Small intestine (tissue), 7 donors: ENCODE data around the gene GAREM1. TPM values are rescaled to one million over a fixed set of nuclear protein-coding genes. Genes with fewer than 3 reads are reported as not detected.

Experiments used
- DNase-seq, 2 donors: peaks; one replicate each; pipeline versions ENCODE4 v3.0.0 to v3.0.0-alpha.2; 2013
- FAIRE-seq: peaks from 2 replicates; lab custom pipeline; 2012; peaks lifted over from hg19 to GRCh38; lab: Jason Lieb, UNC
- H3K27ac ChIP-seq, 3 donors: one replicate each; pipeline ENCODE4 v1.5.1; 2013; ENCODE audit warnings: low read length in 2 of 3, mild to moderate bottlenecking in 2 of 3, control low read depth in 1 of 3, inconsistent platforms in 1 of 3, low read depth in 1 of 3, moderate library complexity in 1 of 3
- H3K27me3 ChIP-seq, 3 donors: one replicate each; pipeline ENCODE4 v1.6.1; 2013; ENCODE audit warnings: low read length in 3 of 3, inconsistent platforms in 1 of 3; ENCODE audit not compliant: control insufficient read depth in 3 of 3, insufficient read depth in 3 of 3
- H3K36me3 ChIP-seq, 3 donors: one replicate each; pipeline ENCODE4 v1.6.1; 2013; ENCODE audit warnings: low read length in 3 of 3, inconsistent platforms in 1 of 3, low read depth in 1 of 3, mild to moderate bottlenecking in 1 of 3, moderate library complexity in 1 of 3; ENCODE audit not compliant: control insufficient read depth in 3 of 3, insufficient read depth in 2 of 3
- H3K4me1 ChIP-seq, 3 donors: one replicate each; pipeline ENCODE4 v1.6.1; 2013; ENCODE audit warnings: low read length in 2 of 3, inconsistent platforms in 1 of 3, low read depth in 1 of 3, mild to moderate bottlenecking in 1 of 3, moderate library complexity in 1 of 3; ENCODE audit not compliant: control insufficient read depth in 3 of 3, insufficient read depth in 2 of 3
- H3K4me3 ChIP-seq, 3 donors: one replicate each; pipeline ENCODE4 v1.5.1; 2013; ENCODE audit warnings: low read length in 3 of 3, control low read depth in 1 of 3, inconsistent platforms in 1 of 3, low read depth in 1 of 3, mild to moderate bottlenecking in 1 of 3, moderate library complexity in 1 of 3
- H3K9me3 ChIP-seq, 2 donors: one replicate each; pipeline ENCODE4 v1.6.1; 2013; ENCODE audit warnings: low read depth in 1 of 2, low read length in 1 of 2; ENCODE audit not compliant: control insufficient read depth in 2 of 2, insufficient read depth in 1 of 2
- WGBS, 3 donors: extraction: QIAGEN DNeasy Blood & Tissue Kit; methylation state at CpG; one replicate each; pipeline ENCODE4 v1.1.7; 2013; 5-methylcytosine and 5-hydroxymethylcytosine counted together
- polyA plus RNA-seq, 4 donors: library from polyadenylated mRNA; stranded (reverse) in 3 of 4; unstranded in 1 of 4; fragments of 200-250 nt in 3 of 4; fragments of 120-200 nt in 1 of 4; gene quantifications; one replicate each; pipeline versions ENCODE4 v1.2.1 to v1.2.3, GENCODE V29; 2013
- donor health status: healthy with polysubstance abuse.
- donor health status: control.
- donor health status: control.
- donor health status: Bipolar disorder and iron deficiency.
- donor health status: healthy.

Gene GAREM1
- polyA plus RNA-seq, 4 donors = 1.9 to 12.8 (median 4.0) TPM

DNA sequence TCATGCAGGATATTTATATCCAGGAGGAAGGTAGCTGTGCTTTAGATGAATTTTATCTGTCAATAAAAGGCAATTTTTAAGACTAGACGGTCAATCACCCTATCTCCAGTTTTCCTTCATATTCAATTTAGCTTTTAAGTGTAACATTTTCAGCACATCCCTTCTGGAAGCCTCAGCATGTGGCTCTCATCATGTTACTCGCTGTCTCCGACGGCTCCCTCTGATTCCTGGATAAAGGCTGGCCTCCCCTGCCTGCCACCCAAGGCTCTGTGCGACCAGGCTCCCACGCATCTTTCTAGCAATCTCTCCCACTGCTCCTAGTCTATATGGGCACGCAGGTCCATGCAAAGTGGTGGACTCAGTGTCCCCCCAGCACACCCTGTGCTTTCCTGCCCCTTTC is 196.4 kb downstream of the GAREM1 start:
- no peaks in the 10 kb centered on the region for H3K9me3 ChIP-seq
- peaks cover 4 to 37% (median 10%) of the 10 kb centered on the region in 3 donors for H3K4me1 ChIP-seq
- no peak overlapping the region for H3K4me3 ChIP-seq
- peaks cover 0 to 5% (median 0%) of the 10 kb centered on the region in 3 donors for H3K36me3 ChIP-seq
- WGBS, 3 donors = 88 to 93% (median 88%) methylated on average over 7 of the region's 7 CpGs
- no peak for DNase-seq
- peaks cover 0 to 3% (median 0%) of the 10 kb centered on the region in 3 donors for H3K27me3 ChIP-seq
- no peak overlapping the region for H3K27ac ChIP-seq
- FAIRE-seq = no peak

GRCh38 chr18:32271672-32272208 is 198.9 kb downstream of the GAREM1 start:
- Histone ChIP-seq H3K4me1 (peaks cover 2 to 13% (median 5%) of the 10 kb centered on the region in 3 donors), H3K27me3 (peaks cover 0 to 3% (median 0%) of the 10 kb centered on the region in 3 donors), H3K4me3 (no peak overlapping the region), H3K36me3 (peaks cover 0 to 17% (median 0%) of the 10 kb centered on the region in 3 donors), H3K9me3 (no peaks in the 10 kb centered on the region), H3K27ac (no peak overlapping the region)
- peak; percentile 49 to 54 for DNase-seq
- 18 to 51% (median 31%) methylated on average over 5 of the region's 5 CpGs for WGBS, 3 donors
- no peak for FAIRE-seq

GRCh38 chr18:32270341-32270740 is 200.3 kb downstream of the GAREM1 start:
- no peak overlapping the region for H3K27ac ChIP-seq
- FAIRE-seq (no peak), DNase-seq (no peak)
- H3K4me3 ChIP-seq = no peak overlapping the region
- WGBS, 3 donors = 88 to 96% (median 93%) methylated on average over 8 of the region's 8 CpGs
- no peaks in the 10 kb centered on the region for H3K9me3 ChIP-seq
- H3K4me1 ChIP-seq = peaks cover 0 to 4% (median 2%) of the 10 kb centered on the region in 3 donors
- H3K27me3 ChIP-seq = peaks cover 0 to 1% (median 0%) of the 10 kb centered on the region in 3 donors
- peaks cover 0 to 17% (median 0%) of the 10 kb centered on the region in 3 donors for H3K36me3 ChIP-seq

GRCh38 chr18:32267463-32267862 is 203.2 kb downstream of the GAREM1 start:
- Histone ChIP-seq H3K4me3 (no peak overlapping the region), H3K9me3 (no peaks in the 10 kb centered on the region), H3K36me3 (peaks cover 0 to 17% (median 0%) of the 10 kb centered on the region in 3 donors), H3K4me1 (no peaks in the 10 kb centered on the region), H3K27ac (no peak overlapping the region), H3K27me3 (no peaks in the 10 kb centered on the region)
- no peak for DNase-seq
- FAIRE-seq = no peak
- 92 to 96% (median 95%) methylated on average over 4 of the region's 4 CpGs for WGBS, 3 donors

DNA sequence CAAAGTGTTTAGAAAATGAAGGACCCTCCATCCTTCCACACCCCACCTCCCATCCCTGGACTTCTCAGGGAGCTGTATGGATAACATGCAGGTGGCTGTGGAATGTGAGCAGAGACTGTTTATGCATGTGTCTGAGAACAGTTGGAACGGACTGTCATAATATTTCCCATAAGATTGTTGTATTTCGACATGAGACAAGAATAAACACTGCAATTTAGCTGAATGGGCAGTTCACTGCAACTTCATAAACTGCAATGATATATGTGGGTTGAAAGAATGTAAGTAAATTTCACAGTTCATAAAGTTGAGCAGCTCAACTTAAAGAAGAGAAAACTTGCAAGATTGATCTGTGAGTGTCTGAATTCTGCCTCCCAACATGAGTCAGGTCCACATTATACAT is 206.3 kb downstream of the GAREM1 start:
- Histone ChIP-seq H3K4me1 (peaks cover 0 to 2% (median 0%) of the 10 kb centered on the region in 3 donors), H3K27ac (no peak overlapping the region), H3K4me3 (no peak overlapping the region), H3K9me3 (no peaks in the 10 kb centered on the region), H3K36me3 (peaks cover 0 to 13% (median 0%) of the 10 kb centered on the region in 3 donors), H3K27me3 (no peaks in the 10 kb centered on the region)
- no peak for FAIRE-seq
- peak in 1 of 2 donors; percentile 32 for DNase-seq
- 70 to 83% (median 77%) methylated on average over 2 of the region's 2 CpGs for WGBS, 3 donors

- DNase-seq (no peak), FAIRE-seq (no peak)
- Histone ChIP-seq H3K36me3 (no peaks in the 10 kb centered on the region), H3K9me3 (no peaks in the 10 kb centered on the region), H3K27me3 (no peaks in the 10 kb centered on the region), H3K4me3 (no peak overlapping the region), H3K27ac (no peak overlapping the region), H3K4me1 (peaks cover 5 to 16% (median 8%) of the 10 kb centered on the region in 3 donors)
- 69 to 87% (median 72%) methylated on average over 1 of the region's 1 CpG for WGBS, 3 donors
Observed at GRCh38 chr18:32262092-32262491, 208.6 kb downstream of the GAREM1 start.

DNA sequence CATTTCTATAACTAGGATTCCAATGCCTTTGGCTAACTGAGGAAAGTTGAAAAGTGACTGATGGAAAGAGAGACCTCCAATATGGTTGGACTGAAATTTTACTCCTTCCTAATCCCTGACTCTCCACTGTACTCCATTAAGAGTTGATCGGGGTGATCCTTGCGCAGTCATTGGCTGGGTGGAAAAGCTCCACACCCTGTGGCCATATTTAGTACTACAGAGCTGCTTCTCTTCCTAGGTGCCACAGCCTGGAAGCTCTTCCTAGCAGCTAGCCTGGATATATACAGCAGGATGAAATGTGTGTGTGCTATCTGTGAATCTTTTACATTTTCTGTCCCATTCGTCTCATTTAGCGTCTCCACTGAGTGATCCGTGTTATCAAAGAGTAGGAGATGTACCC is 209.7 kb downstream of the GAREM1 start:
- WGBS, 3 donors = 95 to 99% (median 96%) methylated on average over 5 of the region's 5 CpGs
- H3K36me3 ChIP-seq = no peaks in the 10 kb centered on the region
- DNase-seq (no peak), FAIRE-seq (no peak)
- H3K4me3 ChIP-seq = no peak overlapping the region
- no peaks in the 10 kb centered on the region for H3K27me3 ChIP-seq
- H3K27ac ChIP-seq = no peak overlapping the region
- H3K9me3 ChIP-seq = no peaks in the 10 kb centered on the region
- peaks cover 5 to 16% (median 8%) of the 10 kb centered on the region in 3 donors for H3K4me1 ChIP-seq

- FAIRE-seq (no peak), DNase-seq (peak in 1 of 2 donors; percentile 67)
- Histone ChIP-seq H3K27ac (peak overlapping the region in 1 of 3 donors; percentile 4), H3K4me3 (no peak overlapping the region), H3K36me3 (no peaks in the 10 kb centered on the region), H3K9me3 (no peaks in the 10 kb centered on the region), H3K27me3 (no peaks in the 10 kb centered on the region), H3K4me1 (peaks cover 5 to 16% (median 8%) of the 10 kb centered on the region in 3 donors)
- WGBS, 3 donors = 66 to 81% (median 67%) methylated on average over 6 of the region's 6 CpGs
Observed at GRCh38 chr18:32259553-32259952, 211.1 kb downstream of the GAREM1 start.
